ENCODE data around the gene BCAM. TPM values are rescaled to one million over a fixed set of nuclear protein-coding genes. Genes with fewer than 3 reads are reported as not detected.

The BCAM gene
- polyA plus RNA-seq, 3 donors = 0.09 TPM; not detected in 2

DNA sequence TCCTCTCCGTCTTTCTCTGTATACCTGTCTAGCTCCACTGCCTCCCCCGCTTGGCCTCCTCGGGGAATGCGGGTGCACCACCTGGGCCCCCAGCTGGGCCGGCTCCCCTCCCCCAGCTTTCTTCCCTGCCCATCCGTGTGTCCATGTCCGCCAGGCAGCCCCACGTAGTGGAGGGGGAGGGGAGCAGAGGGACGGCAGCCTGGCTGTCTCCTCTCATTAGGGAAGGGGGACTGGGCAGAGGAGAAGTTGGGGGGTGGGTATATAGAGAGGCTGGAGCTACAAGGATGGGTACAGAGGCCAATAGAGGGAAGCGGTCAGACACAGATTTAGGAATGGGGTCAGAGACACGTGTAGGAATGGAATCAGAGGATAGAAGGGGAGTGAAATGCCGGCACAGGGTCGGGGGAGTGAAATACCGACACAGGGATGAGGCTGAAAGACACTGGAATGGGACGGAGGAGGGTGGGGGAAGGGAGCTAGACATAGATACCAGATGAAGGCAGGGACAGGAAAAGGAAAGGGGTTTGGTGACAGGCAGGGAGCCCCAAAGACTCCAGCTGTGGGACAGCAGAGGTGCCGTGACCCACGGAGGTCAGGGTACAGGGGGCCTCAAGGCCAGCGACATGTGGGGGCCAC lies 40.0 kb downstream of the BCAM start:
- Histone ChIP-seq H2AFZ (ENCODE audit: insufficient read depth, low read depth, low read length, poor library complexity, severe bottlenecking) (no peak overlapping the region), H3K36me3 (replicated peaks in 1 of 2; ENCODE audit: control insufficient read depth in 1 of 2, insufficient read depth in 2 of 2, low read length in 2 of 2) (no peaks in the 10 kb centered on the region), H3K4me3 (replicated peaks in 1 of 3; ENCODE audit: low read depth in 2 of 3, low read length in 3 of 3) (peak overlapping the region in 1 of 3 experiments; percentile 94), H3K79me2 (ENCODE audit: insufficient read depth, low read length) (no peaks in the 10 kb centered on the region), H3K27me3 (ENCODE audit: control insufficient read depth in 2 of 2, insufficient read depth in 2 of 2, low read length in 2 of 2) (peaks cover 0 to 3% of the 10 kb centered on the region in 2 donors), H4K20me1 (ENCODE audit: insufficient read depth, low read length) (peaks cover 38% of the 10 kb centered on the region), H3K9ac (ENCODE audit: insufficient read depth, low read length, poor library complexity, severe bottlenecking) (no peak overlapping the region), H3K4me1 (ENCODE audit: control insufficient read depth in 1 of 2, insufficient read depth in 2 of 2, low read length in 2 of 2) (peaks cover 45 to 53% of the 10 kb centered on the region in 2 donors), H3K27ac (ENCODE audit: low read depth in 1 of 2, low read length in 2 of 2) (no peak overlapping the region), H3K4me2 (replicated peaks; ENCODE audit: extremely low read depth, low read length, poor library complexity, severe bottlenecking) (peak overlapping the region; percentile 98), H3K9me3 (replicated peaks in 1 of 2; ENCODE audit: control insufficient read depth in 1 of 2, insufficient read depth in 1 of 2, low read length in 2 of 2) (no peaks in the 10 kb centered on the region)
- intact Hi-C loops (cut with micrococcal nuclease) = loop anchor here (2.0 to 10.0 kb wide), 6 partner anchors 20 to 274 kb away; partner anchors contain the start of gene CLPTM1 (in 1 of the 2)
- Mint-ChIP-seq H3K4me1 (peaks cover 47% of the 10 kb centered on the region), H3K27ac (peak overlapping the region in 4 of 7 donors; percentile 26 to 82 (median 54)), H3K27me3 (ENCODE audit: low read depth in 3 of 3) (peaks cover 16 to 34% (median 26%) of the 10 kb centered on the region in 3 donors), H3K36me3 (peaks cover 6 to 11% of the 10 kb centered on the region in 2 donors), H3K4me3 (peak overlapping the region; percentile 96), H3K9me3 (peaks cover 0 to 3% (median 0%) of the 10 kb centered on the region in 7 donors)
- TF ChIP-seq, protein P1, sequence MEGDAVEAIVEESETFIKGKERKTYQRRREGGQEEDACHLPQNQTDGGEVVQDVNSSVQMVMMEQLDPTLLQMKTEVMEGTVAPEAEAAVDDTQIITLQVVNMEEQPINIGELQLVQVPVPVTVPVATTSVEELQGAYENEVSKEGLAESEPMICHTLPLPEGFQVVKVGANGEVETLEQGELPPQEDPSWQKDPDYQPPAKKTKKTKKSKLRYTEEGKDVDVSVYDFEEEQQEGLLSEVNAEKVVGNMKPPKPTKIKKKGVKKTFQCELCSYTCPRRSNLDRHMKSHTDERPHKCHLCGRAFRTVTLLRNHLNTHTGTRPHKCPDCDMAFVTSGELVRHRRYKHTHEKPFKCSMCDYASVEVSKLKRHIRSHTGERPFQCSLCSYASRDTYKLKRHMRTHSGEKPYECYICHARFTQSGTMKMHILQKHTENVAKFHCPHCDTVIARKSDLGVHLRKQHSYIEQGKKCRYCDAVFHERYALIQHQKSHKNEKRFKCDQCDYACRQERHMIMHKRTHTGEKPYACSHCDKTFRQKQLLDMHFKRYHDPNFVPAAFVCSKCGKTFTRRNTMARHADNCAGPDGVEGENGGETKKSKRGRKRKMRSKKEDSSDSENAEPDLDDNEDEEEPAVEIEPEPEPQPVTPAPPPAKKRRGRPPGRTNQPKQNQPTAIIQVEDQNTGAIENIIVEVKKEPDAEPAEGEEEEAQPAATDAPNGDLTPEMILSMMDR (IDR thresholded peaks at IDR 0.05) = no peak
- WGBS (ENCODE audit: insufficient coverage) = 32% methylated on average over 11 of the region's 18 CpGs
- no peak for DNase-seq

- Mint-ChIP-seq H3K27ac (no peak overlapping the region), H3K36me3 (peaks cover 6 to 11% of the 10 kb centered on the region in 2 donors), H3K9me3 (peaks cover 0 to 3% (median 0%) of the 10 kb centered on the region in 7 donors), H3K4me1 (peaks cover 40% of the 10 kb centered on the region), H3K4me3 (no peak overlapping the region), H3K27me3 (ENCODE audit: low read depth in 3 of 3) (peaks cover 16 to 34% (median 25%) of the 10 kb centered on the region in 3 donors)
- intact Hi-C loops (cut with micrococcal nuclease) = no loop called here
- TF ChIP-seq, protein P1 (IDR thresholded peaks at IDR 0.05) = no peak
- Histone ChIP-seq H3K4me3 (replicated peaks in 1 of 3; ENCODE audit: low read depth in 2 of 3, low read length in 3 of 3) (no peak overlapping the region), H3K79me2 (ENCODE audit: insufficient read depth, low read length) (no peaks in the 10 kb centered on the region), H3K4me1 (ENCODE audit: control insufficient read depth in 1 of 2, insufficient read depth in 2 of 2, low read length in 2 of 2) (peaks cover 32 to 36% of the 10 kb centered on the region in 2 donors), H3K4me2 (replicated peaks; ENCODE audit: extremely low read depth, low read length, poor library complexity, severe bottlenecking) (no peak overlapping the region), H4K20me1 (ENCODE audit: insufficient read depth, low read length) (peaks cover 38% of the 10 kb centered on the region), H3K9ac (ENCODE audit: insufficient read depth, low read length, poor library complexity, severe bottlenecking) (no peak overlapping the region), H3K27ac (ENCODE audit: low read depth in 1 of 2, low read length in 2 of 2) (no peak overlapping the region), H3K9me3 (replicated peaks in 1 of 2; ENCODE audit: control insufficient read depth in 1 of 2, insufficient read depth in 1 of 2, low read length in 2 of 2) (no peaks in the 10 kb centered on the region), H3K27me3 (ENCODE audit: control insufficient read depth in 2 of 2, insufficient read depth in 2 of 2, low read length in 2 of 2) (peaks cover 0 to 3% of the 10 kb centered on the region in 2 donors), H2AFZ (ENCODE audit: insufficient read depth, low read depth, low read length, poor library complexity, severe bottlenecking) (no peak overlapping the region), H3K36me3 (replicated peaks in 1 of 2; ENCODE audit: control insufficient read depth in 1 of 2, insufficient read depth in 2 of 2, low read length in 2 of 2) (no peaks in the 10 kb centered on the region)
- DNase-seq = no peak
- WGBS (ENCODE audit: insufficient coverage) = 90% methylated on average over 5 of the region's 8 CpGs
These were observed 41.8 kb downstream of the BCAM start for GRCh38 chr19:44850641-44851109.
